ENCODE results near the gene SEMA3D.

The SEMA3D gene

GRCh38 chr7:85186521-85187241 lies at the start of gene SEMA3D:
Gene SEMA3D (minus strand): TSS chr7:85187056. CDS start chr7:85121891, 65,165 bp downstream.
- DNase-seq, result peak; percentile 82

DNA sequence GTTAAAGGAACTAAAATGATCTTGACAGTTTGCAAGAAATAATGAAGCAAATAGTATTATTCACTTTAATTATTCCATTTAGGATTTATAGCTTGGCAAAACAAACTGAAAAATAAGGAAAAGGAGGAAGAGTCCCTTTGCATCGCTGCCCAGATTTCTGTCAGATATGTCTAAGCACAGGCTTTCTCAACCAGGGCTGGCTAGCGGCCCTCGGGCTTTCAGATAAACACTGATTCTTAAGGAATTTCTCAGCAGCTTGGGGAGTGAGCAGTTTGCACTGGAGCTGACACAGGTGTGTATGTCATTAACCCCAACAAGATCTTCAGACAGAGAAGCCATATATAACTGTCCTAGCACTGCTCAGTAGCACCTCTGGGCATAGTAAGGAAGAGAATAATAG lies 47.9 kb upstream of the SEMA3D start:
- no peak for DNase-seq

- DNase-seq, result no peak
Measured at GRCh38 chr7:85232068-85232467, 45.2 kb upstream of the SEMA3D start.

- no peak for DNase-seq
Measured at GRCh38 chr7:85230623-85231022, 43.8 kb upstream of the SEMA3D start.

DNA sequence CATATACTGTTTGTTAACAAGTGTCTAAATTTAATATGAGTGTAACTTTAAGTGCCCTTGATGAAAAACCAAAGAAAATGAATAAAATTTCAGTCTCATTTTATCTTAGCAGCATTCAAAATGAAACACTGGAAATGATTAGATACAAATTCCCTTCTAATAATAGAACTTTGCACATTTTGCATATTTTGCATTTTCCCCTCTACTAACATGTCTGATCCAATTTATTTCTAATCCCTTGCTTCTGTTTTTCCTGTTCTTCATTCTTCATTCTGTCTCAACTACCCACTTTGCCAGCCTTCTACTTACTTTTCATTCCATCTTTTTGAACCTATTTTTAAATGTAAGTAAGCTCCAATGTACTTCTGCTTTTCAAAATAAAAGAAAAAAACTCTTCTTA lies 42.7 kb upstream of the SEMA3D start:
- DNase-seq, result no peak

- no peak for DNase-seq
Measured at GRCh38 chr7:85226361-85227085, 39.7 kb upstream of the SEMA3D start.

- no peak for DNase-seq
Measured at GRCh38 chr7:85224171-85224570, 37.3 kb upstream of the SEMA3D start.

GRCh38 chr7:85222522-85222921 lies 35.7 kb upstream of the SEMA3D start:
- no peak for DNase-seq

DNA sequence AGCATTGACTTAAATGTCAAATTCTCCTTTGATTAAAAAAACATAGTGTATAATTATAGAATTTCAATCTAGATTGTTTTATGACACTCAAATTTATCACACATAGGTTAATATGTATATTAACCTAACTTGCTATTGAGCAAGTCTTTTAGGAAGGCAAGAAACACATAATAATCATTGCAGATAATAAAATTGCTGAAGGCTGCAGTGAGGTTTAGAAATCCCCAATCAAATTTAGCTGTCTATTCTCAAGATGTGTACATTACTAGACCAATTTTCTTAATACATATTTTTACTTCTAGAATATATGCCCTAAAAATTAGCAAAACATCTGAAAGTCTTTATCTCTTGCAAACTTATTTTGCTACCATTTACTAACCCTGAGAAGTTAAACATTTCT lies 34.9 kb upstream of the SEMA3D start:
- DNase-seq, result no peak

GRCh38 chr7:85220651-85221050 lies 33.8 kb upstream of the SEMA3D start:
- no peak for DNase-seq

GRCh38 chr7:85220023-85220422 lies 33.2 kb upstream of the SEMA3D start:
- DNase-seq, result no peak

- DNase-seq, result no peak
Measured at GRCh38 chr7:85217085-85217484, 30.2 kb upstream of the SEMA3D start.

DNA sequence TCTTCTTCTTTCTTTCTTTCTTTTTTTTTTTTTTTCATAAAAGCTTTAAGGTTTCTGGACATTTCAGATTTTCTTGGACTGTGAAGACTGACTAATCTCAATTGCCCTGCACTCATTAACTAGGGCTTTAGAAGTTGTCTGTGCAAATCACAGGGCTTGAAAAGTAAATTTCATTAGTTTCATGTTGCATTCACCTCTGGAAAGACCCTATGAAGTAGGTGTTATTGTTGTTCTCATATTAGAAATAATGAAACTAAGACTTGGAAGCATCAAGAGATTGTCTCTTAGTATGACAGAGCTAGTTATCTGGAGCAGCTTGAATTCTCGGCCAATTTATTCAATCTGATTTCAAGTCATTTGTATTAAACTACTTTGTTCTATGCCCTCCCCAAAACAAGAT lies 28.2 kb upstream of the SEMA3D start:
- DNase-seq, result no peak

DNA sequence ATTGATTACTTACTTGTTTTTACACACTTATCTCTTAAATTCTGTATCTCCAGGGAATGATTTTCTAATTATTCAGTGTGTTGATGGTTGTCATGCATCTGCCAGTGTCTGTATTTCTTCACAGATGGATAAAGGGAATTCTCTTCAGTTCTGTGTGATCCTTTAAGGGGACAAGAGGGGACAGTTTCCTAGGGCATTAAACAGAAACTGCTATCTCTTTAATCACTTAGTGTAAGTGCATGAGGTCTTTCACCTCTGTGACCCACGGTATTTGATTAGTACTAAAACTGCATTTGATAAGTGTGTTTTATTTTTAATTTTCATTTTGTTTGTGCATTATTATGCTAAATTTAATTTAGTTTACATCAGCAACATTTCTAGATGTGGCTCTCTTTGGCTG lies 26.6 kb upstream of the SEMA3D start:
- DNase-seq, result no peak

- no peak for DNase-seq
Measured at GRCh38 chr7:85205754-85206153, 18.9 kb upstream of the SEMA3D start.

- no peak for DNase-seq
Measured at GRCh38 chr7:85204496-85204895, 17.6 kb upstream of the SEMA3D start.

DNA sequence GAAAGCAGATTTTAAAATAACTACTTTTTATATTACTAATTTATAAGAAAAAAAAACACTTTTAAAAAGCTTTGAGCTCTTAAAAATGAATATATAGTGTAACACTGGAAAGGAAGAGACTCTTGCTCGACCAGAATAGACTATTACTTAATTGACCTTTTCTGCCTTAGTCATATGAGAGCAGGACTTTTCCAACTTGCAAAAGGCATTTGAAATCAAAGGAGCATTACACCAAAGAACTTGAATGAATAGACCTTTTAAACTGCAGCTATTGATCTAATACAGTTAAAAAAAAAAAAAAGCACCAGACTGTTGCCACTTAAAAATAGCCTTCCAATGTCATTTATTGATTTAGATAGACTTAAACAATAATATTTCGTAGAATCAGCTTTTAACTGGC lies 17.2 kb upstream of the SEMA3D start:
- no peak for DNase-seq

DNA sequence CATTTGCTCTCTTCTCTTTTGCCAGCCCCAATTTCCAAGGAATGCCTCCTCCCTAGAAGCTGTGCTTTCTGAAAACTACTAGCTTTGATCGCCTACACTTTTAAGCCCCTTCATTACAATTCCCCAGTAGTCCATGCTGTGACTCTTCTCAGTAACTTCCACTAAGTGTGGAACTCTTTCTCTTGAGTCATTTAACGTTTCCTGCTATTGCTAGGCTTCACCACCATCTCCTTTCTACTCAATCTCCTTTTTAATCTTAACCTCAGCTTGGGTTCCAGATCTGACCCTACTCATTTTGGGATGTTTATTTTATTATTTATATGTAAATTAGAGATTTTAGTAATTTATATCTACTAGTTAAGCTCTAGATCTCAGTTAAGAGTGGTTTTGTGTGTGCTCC lies 14.4 kb upstream of the SEMA3D start:
- no peak for DNase-seq

GRCh38 chr7:85196696-85197095 lies 9.8 kb upstream of the SEMA3D start:
- no peak for DNase-seq

- no peak for DNase-seq
Measured at GRCh38 chr7:85191383-85191782, 4.5 kb upstream of the SEMA3D start.

- DNase-seq, result no peak
Measured at GRCh38 chr7:85186083-85186520, 754 bp downstream of the SEMA3D start.

GRCh38 chr7:85185424-85186082 lies 1.3 kb downstream of the SEMA3D start:
- peak; percentile 16 for DNase-seq

DNA sequence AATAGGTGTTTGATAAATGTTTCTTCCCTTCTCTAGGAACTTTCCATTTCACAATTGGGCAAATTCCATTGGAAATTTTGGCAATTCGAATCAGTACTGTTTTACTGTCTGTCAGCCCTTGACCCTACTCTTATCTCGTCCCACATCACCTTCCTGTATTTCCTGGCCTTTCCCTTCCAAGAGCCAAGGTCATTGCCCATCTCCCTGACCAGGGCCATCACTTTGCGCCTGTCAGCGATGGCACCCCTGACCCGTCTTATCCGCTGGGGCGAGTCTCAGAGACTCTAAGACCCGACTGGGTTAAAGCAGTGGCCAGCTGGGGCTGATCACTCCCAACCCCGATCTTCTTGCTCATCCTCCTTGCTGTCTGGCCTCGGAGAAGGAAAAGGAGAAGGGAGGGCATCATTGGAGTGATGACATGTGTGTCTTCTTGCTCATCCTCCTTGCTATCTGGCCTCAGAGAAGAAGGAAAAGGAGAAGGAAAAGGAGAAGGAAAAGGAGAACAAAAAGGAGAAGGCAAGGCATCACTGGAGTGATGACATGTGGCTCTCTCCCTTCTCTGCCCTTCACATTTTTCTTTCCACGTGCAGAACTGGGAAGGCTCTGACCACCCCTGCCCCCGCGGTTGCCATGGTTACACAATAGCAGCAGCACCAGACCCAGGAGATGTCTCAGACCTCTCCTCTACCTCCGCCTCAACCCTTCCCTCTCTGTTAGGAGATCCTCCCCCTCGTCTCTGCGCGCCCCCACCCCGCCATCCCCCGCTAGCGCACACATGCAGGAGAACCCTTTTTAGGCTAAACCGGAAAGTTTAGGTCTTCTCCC lies 2.0 kb downstream of the SEMA3D start:
- DNase-seq, result no peak
